GM13977 (cell line): Measurements from ENCODE around the gene MRM2.

Source experiments
- DNase-seq: peaks from one replicate; pipeline ENCODE4 v3.0.0; 2012; ENCODE audit warnings: low spot score
- in situ Hi-C: fragments of 300-500 bp; cut with MboI; formaldehyde crosslinking; loops from one replicate; pipeline ENCODE4 v1.12.0; 2022; ENCODE audit warnings: low sequenced_read_pairs, low pct_unique_long_range_greater_than_20kb, mixed read lengths, inconsistent platforms; ENCODE audit not compliant: unreplicated experiment
- TF ChIP-seq, protein P1 (sequence below): IDR thresholded peaks from 2 replicates; pipeline ENCODE4 v1.5.1; 2012; ENCODE audit warnings: mild to moderate bottlenecking, control low read depth; ENCODE audit not compliant: insufficient read depth; ENCODE audit errors: extremely low read depth, missing control alignments

The MRM2 gene

DNA sequence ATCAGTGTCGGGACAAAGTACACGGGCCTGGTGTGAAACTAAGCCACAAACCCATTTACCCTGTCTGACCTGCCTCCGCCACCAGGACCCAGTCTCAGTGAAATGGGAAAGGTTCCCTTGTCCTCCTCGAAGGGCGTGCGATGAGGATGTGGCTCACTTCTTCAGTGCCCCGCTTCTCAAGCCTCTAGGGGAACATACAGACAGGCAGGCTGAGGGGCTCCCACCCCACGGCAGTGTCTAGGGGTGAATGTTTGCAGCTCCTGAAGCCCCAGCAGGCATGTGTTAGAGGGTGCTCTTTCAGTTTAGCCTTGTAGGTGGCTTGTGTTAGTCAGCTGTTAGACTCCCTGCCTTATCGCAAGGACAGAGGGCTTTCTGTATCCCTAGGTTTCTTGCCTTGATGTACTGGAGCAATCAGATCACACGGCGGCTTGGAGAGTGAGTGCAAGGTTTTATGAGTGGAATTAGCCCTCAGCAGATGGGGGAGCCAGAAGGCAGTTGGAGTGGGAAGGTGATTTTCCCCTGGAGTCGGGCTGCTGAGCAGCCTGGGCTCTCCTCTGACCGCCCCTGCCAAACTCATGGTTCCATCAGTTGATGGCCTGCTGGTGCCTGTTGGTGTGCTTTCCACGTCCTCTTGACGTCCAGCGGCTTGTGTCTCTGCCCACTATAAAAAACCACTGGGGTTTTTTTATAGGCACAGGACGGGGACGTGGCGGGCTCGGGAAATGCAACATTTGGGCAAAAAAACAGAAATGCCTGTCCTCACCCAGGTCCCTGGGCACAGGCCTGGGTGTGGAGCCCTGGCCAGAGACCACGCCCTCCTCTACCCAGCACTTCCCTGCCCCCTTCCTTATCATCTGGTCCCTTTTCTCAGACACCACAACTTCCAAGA, 780 bp upstream of the MRM2 start:
- DNase-seq: no peak
- TF ChIP-seq, protein P1, sequence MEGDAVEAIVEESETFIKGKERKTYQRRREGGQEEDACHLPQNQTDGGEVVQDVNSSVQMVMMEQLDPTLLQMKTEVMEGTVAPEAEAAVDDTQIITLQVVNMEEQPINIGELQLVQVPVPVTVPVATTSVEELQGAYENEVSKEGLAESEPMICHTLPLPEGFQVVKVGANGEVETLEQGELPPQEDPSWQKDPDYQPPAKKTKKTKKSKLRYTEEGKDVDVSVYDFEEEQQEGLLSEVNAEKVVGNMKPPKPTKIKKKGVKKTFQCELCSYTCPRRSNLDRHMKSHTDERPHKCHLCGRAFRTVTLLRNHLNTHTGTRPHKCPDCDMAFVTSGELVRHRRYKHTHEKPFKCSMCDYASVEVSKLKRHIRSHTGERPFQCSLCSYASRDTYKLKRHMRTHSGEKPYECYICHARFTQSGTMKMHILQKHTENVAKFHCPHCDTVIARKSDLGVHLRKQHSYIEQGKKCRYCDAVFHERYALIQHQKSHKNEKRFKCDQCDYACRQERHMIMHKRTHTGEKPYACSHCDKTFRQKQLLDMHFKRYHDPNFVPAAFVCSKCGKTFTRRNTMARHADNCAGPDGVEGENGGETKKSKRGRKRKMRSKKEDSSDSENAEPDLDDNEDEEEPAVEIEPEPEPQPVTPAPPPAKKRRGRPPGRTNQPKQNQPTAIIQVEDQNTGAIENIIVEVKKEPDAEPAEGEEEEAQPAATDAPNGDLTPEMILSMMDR: no peak
- in situ Hi-C loops: no loop called here

DNA sequence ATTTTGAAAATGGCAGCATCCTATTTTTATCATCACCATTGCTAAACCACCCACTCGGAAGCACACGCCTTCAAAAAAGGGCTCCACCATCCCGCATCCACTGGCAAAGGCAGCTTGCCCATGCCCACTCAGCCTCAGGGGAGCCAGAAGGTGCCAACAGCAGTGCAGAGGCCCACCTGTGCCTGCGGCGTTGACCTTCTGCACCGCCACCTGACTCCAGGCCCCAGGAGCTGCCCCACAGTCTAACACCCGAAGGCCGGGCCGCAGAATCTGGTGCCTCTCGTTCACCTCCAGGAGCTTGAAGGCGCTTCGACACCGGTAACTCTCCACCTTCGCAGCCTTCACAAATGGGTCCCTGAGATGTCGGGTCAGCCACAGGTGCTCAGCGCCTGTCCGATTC, 2.8 kb downstream of the MRM2 start:
- no peak for DNase-seq
- in situ Hi-C loops: loop anchor here (10.0 kb wide), 1 partner anchor 106 kb away; no protein-coding TSS in a partner anchor
- TF ChIP-seq, protein P1: no peak

DNA sequence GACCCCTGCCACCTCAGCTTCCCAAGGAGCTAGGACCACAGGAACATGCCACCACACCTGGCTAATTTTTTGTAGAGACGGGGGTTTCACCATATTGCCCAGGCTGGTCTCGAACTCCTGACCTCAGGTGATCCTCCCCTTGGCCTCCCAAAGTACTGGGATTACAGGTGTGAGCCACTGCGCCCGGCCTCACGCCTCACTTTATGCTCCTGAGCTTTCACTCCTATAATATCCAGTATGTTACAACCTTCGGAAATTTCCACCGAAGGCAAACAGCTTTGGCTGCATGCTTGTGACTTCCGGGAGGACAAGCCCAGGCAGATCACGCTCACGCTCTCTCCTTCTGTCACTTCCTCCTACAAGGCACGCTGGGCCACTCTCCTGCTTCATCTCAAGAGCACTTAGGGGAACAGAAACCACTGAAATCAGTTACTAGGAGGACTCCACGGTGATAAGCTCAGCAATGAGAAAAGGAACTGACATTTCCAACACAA, 4.8 kb downstream of the MRM2 start:
- DNase-seq: peak; percentile 84
- TF ChIP-seq, protein P1: no peak
- in situ Hi-C loops: loop anchor here (10.0 kb wide), 1 partner anchor 108 kb away; no protein-coding TSS in a partner anchor

DNA sequence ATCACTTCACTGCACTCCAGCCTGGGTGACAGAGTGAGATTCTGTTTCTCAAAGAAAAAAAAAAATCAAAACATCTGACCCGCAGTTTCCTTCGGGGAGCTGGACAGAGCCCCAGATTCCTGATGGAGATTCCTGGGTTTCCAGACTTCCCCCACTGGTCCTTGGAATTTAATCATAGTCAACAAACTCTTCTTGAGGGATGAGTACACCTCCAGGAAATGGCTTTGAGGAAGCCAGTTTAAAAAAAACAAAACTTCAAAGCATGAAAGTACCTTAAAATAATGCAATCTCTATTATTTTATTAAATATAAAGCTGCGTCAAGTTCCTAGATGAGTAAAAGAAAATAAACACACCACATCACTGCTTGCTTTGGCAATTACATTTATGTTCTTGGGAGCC, 8.1 kb downstream of the MRM2 start:
- TF ChIP-seq, protein P1: no peak
- no peak for DNase-seq
- in situ Hi-C loops: loop anchor here (10.0 kb wide), 1 partner anchor 111 kb away; no protein-coding TSS in a partner anchor

DNA sequence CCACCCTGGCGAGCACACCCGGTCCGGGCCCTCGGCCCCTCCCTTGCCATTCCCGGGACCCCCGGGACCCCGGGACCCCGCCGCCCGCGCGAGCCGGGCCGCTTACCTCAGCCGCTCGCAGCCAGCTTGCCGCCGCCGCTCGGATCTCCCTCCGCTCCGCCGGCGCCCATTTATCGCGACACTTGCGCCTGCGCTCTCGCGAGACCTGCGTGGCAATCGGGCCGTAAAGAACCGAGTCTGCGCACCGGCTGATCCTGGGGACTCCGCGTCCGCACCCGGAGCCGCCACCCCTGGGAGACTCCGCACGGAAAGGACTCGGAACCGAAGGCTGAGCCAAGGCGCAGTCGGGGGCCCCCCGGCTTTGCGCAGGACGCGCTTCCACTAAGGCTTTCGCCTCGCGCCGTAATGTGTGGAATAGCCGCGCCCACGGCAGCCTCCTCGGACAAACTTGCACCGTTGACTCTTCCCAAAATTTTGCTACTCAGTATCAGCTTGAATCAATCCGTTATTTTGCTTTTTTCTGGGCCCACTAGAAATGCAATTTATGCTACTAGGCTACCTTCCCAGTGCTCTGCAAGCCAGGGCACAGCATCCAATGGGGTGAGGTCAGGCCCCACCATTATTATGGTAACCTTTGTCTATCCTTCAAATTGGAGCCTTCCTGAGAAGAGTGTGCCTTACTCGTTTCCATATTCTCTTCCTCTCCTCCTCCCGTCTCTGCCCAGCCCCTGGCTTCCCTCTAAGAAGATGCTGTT, 9.1 kb downstream of the MRM2 start, which contains the start of gene MAD1L1:
MAD1L1 (minus strand) TSS at position 180 of the 755 bp plus-strand sequence. CDS start 2,812 bp downstream, outside the sequence.
- in situ Hi-C loops: loop anchor here (10.0 kb wide), 1 partner anchor 112 kb away; no protein-coding TSS in a partner anchor
- DNase-seq: peak; percentile 94
- TF ChIP-seq, protein P1: no peak

DNA sequence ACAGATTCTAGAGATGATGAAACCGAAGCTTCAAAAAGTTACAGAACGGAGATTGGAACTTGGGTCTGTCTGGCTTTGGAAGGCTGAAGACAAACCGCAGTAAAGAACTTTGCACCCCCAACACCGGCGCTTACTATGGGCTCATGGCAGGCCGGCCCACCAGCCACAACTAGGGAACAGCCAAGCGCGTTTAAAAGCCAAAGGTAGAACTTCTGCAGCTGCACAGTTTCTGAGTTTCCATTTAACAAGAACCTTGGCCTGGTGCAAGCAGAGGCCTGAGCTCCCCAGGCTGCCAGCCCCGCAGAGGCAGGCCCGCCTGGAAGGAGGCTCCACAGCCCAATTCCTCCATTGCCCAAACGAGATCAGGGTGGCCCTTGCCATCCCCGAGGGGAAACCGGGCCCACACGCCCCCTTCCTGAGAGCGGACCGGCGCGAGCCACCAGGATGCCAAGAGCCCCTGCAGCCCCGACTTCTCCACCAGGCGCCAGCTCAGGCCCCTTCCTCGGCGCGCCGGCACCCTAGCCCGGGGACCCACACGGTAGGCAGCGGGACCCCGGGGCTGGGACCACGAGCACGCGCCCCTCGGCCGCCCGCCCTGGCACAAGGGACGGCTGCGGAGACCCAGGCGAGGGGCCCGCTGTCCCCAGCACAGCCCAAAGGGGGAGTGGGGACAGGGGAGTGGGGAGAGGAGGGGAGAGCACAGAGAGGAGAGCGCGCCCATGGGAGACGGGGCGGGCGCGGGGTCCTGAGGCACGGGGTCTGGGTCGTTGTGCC, 9.8 kb downstream of the MRM2 start:
- TF ChIP-seq, protein P1: no peak
- in situ Hi-C loops: loop anchor here (10.0 kb wide), 1 partner anchor 113 kb away; no protein-coding TSS in a partner anchor
- peak; percentile 54 for DNase-seq
